Retinal pigment epithelial cell (primary cell): ENCODE results near the gene PGP.

Experiments
- DNase-seq: peaks from one replicate; pipeline ENCODE4 v3.0.0-alpha.2; 2010; ENCODE audit warnings: low read depth
- H3K4me3 ChIP-seq: 2 replicates; pipeline ENCODE4 v1.5.1; 2011; ENCODE audit warnings: mild to moderate bottlenecking, low read length, control low read depth, moderate library complexity
- CTCF ChIP-seq: conservative IDR thresholded peaks from 2 replicates; pipeline ENCODE4 v1.5.1; 2011; ENCODE audit warnings: low read depth, low read length, control low read depth, inconsistent platforms

Gene PGP

GRCh38 chr16:2226918-2227317 is 12.3 kb upstream of the PGP start:
- TF ChIP-seq CTCF, result no peak
- DNase-seq, result no peak
- no peak overlapping the region for H3K4me3 ChIP-seq

- H3K4me3 ChIP-seq, result no peak overlapping the region
- no peak for DNase-seq
- TF ChIP-seq CTCF, result no peak
Observed at GRCh38 chr16:2226245-2226793, 11.7 kb upstream of the PGP start.

- peak overlapping the region; percentile 88 for H3K4me3 ChIP-seq
- DNase-seq, result no peak
- peak; percentile 30 for TF ChIP-seq CTCF
Observed at GRCh38 chr16:2223942-2224486, 9.4 kb upstream of the PGP start.

GRCh38 chr16:2223221-2223941 is 8.7 kb upstream of the PGP start, which contains the start of gene E4F1:
TSS of gene E4F1 (plus strand) at chr16:2223591. CDS start at chr16:2223614, 23 bp downstream.
- H3K4me3 ChIP-seq, result peak within 1 kb of the TSS; percentile 88
- no peak for TF ChIP-seq CTCF
- peak; percentile 98 for DNase-seq

GRCh38 chr16:2216330-2216729 is 1.7 kb upstream of the PGP start:
- H3K4me3 ChIP-seq, result no peak overlapping the region
- TF ChIP-seq CTCF, result no peak
- DNase-seq, result no peak

GRCh38 chr16:2213817-2214718 is 572 bp downstream of the PGP start:
- TF ChIP-seq CTCF, result peak; percentile 7
- H3K4me3 ChIP-seq, result peak overlapping the region; percentile 52
- DNase-seq, result no peak
